ENCODE results near the gene PAX5.

PAX5 gene

GRCh38 chr9:36793277-36793676 lies 240.8 kb downstream of the PAX5 start:
- no peak for DNase-seq

DNA sequence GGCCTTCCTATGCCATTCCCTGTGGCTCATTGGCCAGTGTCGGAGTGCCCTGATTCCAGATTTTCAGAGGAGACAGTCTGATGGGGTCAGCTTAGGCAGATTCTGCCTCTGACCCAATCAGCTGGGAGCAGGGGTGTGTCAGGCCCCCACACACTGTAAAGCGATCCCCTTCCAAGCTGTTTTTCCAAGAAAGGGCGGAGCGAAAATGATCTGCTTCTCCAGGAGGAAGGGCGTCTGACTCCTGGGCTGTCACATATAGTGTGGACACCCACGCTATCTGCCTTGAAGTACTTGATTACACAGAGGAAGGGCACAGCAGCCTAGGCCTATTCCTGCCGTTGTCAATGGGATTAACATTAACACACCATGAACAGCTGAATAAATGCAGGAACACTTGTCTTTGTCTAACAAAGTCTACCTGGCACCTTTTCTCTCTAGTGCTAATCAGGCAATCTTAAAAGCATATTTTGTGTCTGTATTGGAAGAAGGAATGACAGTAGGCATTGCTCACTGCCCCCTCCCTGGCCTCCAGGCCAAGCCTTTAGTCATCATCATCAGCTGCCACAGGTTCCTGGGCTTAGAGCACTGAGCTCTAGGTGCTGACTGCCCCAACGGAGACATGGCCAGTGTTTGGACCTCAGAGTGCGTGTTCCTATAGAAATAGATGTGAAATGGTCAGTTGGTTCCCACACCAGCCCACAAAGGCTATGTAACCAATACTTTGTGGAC lies 242.7 kb downstream of the PAX5 start:
- DNase-seq: no peak

DNA sequence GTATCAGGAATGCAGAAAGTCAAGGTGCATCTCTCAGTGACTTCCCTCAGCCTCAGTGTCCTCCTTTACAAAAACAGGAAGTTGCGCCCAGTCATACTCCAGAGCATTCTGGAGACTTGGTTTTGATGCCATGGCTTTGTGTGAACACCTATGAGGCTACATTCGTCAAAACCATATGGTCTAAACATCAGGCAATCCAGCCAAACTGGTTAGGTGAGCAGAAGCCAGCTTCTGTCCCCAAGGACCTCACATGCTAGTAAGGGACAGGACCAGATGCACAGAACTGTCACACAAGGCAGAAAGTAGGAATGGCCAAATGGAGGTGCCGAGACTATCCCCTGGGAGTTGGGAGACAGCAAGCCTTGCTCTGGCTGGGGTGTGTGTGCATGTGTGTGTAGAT lies 244.2 kb downstream of the PAX5 start:
- no peak for DNase-seq

GRCh38 chr9:36788534-36788933 lies 245.5 kb downstream of the PAX5 start:
- no peak for DNase-seq

GRCh38 chr9:36787709-36788108 lies 246.4 kb downstream of the PAX5 start:
- DNase-seq: no peak
